Suppressor macrophage treated with lipopolysaccharide for 4 hours (primary cell): ENCODE data around the gene LIPN.

ENCODE experiments used
- DNase-seq: peaks from one replicate; pipeline ENCODE4 v3.0.0-alpha.2; 2020

LIPN gene

GRCh38 chr10:88786032-88786770 is 26.4 kb downstream of the LIPN start:
- no peak for DNase-seq

GRCh38 chr10:88787463-88787862 is 27.6 kb downstream of the LIPN start:
- no peak for DNase-seq

GRCh38 chr10:88788924-88789323 is 29.1 kb downstream of the LIPN start:
- DNase-seq: no peak

- DNase-seq: peak; percentile 33
These were observed 32.1 kb downstream of the LIPN start for GRCh38 chr10:88791924-88792323.

- DNase-seq: peak; percentile 95
These were observed 32.8 kb downstream of the LIPN start for GRCh38 chr10:88792661-88793060.

GRCh38 chr10:88793712-88794299 is 34.0 kb downstream of the LIPN start:
- DNase-seq: peak; percentile 72

- peak; percentile 25 for DNase-seq
These were observed 34.9 kb downstream of the LIPN start for GRCh38 chr10:88794731-88795130.

- no peak for DNase-seq
These were observed 40.6 kb downstream of the LIPN start for GRCh38 chr10:88800152-88801125.

GRCh38 chr10:88802523-88803285 is 42.9 kb downstream of the LIPN start, which contains the start of gene LIPM:
TSS of gene LIPM (plus strand) at chr10:88802730. CDS start at chr10:88802897, 167 bp downstream.
- no peak for DNase-seq

GRCh38 chr10:88803641-88804040 is 43.8 kb downstream of the LIPN start:
- no peak for DNase-seq

GRCh38 chr10:88804083-88804812 is 44.4 kb downstream of the LIPN start:
- no peak for DNase-seq

GRCh38 chr10:88805361-88805760 is 45.5 kb downstream of the LIPN start:
- DNase-seq: no peak

GRCh38 chr10:88805924-88806323 is 46.1 kb downstream of the LIPN start:
- no peak for DNase-seq

- no peak for DNase-seq
These were observed 49.8 kb downstream of the LIPN start for GRCh38 chr10:88809621-88810020.

GRCh38 chr10:88810196-88810961 is 50.6 kb downstream of the LIPN start:
- peak; percentile 63 for DNase-seq

GRCh38 chr10:88813200-88813599 is 53.4 kb downstream of the LIPN start:
- no peak for DNase-seq

GRCh38 chr10:88819290-88819689 is 59.5 kb downstream of the LIPN start:
- DNase-seq: no peak

GRCh38 chr10:88820748-88821401 is 61.1 kb downstream of the LIPN start:
- DNase-seq: no peak

GRCh38 chr10:88826388-88826787 is 66.6 kb downstream of the LIPN start:
- no peak for DNase-seq

- DNase-seq: no peak
These were observed 67.9 kb downstream of the LIPN start for GRCh38 chr10:88827671-88828070.

GRCh38 chr10:88828310-88828709 is 68.5 kb downstream of the LIPN start:
- DNase-seq: no peak
